CD4-positive, alpha-beta T cell (primary cell): Measurements from ENCODE around the gene ALAS1. TPM values are rescaled to one million over a fixed set of nuclear protein-coding genes. Genes with fewer than 3 reads are reported as not detected.

ENCODE experiments used
- ATAC-seq: fragments of 200-7000 bp; cut with Tn5 transposase; one replicate; pipeline ENCODE4 v1.10.0; 2022; ENCODE audit warnings: mild to moderate bottlenecking; ENCODE audit not compliant: poor library complexity
- CTCF ChIA-PET: fragments of 350-600 bp; sonication (Branson Sonifier 250); formaldehyde crosslinking; loops from one replicate; lab custom pipeline; 2021; ENCODE audit warnings: antibody characterized with exemption, inconsistent platforms; lab: Charles Lee
- POLR2A ChIA-PET: fragments of 350-600 bp; sonication (Branson Sonifier 250); formaldehyde crosslinking; loops from one replicate; lab custom pipeline; 2021; ENCODE audit warnings: antibody characterized with exemption, inconsistent platforms; lab: Charles Lee
- DNase-seq, 14 experiments: peaks; one replicate each; pipeline ENCODE4 v3.0.0-alpha.2; 2013 to 2020; ENCODE audit warnings: mixed read lengths in 2 of 14
- H3K27ac ChIP-seq, 2 donors: one replicate each; pipeline versions ENCODE4 v1.5.1 to v1.7.0; 2013; ENCODE audit warnings: low read length in 2 of 2, low read depth in 1 of 2, mild to moderate bottlenecking in 1 of 2
- H3K27me3 ChIP-seq, 2 experiments: 1 replicate in 1 of 2; 2 replicates in 1 of 2; pipeline versions ENCODE4 v1.6.1 to v1.7.0; 2013; ENCODE audit warnings: low read length in 2 of 2, control low read depth in 1 of 2, mild to moderate bottlenecking in 1 of 2, moderate library complexity in 1 of 2; ENCODE audit not compliant: insufficient read depth in 2 of 2, control insufficient read depth in 1 of 2
- H3K36me3 ChIP-seq: one replicate; pipeline ENCODE4 v1.6.1; 2013; ENCODE audit warnings: low read length, control low read depth; ENCODE audit not compliant: insufficient read depth
- H3K4me1 ChIP-seq: one replicate; pipeline ENCODE4 v1.6.1; 2013; ENCODE audit warnings: low read length, control low read depth; ENCODE audit not compliant: insufficient read depth
- H3K4me3 ChIP-seq: one replicate; pipeline ENCODE4 v1.5.1; 2013; ENCODE audit warnings: mild to moderate bottlenecking, low read length, moderate library complexity
- H3K9me3 ChIP-seq, 2 experiments: 1 replicate in 1 of 2; 2 replicates in 1 of 2; pipeline versions ENCODE4 v1.6.1 to v1.7.0; 2013; ENCODE audit warnings: low read length in 2 of 2, mild to moderate bottlenecking in 2 of 2, control low read depth in 1 of 2, moderate library complexity in 1 of 2; ENCODE audit not compliant: control insufficient read depth in 1 of 2, insufficient read depth in 1 of 2
- H3K27ac Mint-ChIP-seq: one replicate; pipeline ENCODE4 v1.8.0; 2020; ENCODE audit warnings: mixed read lengths
- H3K27me3 Mint-ChIP-seq: one replicate; pipeline ENCODE4 v1.8.0; 2021; ENCODE audit warnings: mixed read lengths
- H3K36me3 Mint-ChIP-seq: one replicate; pipeline ENCODE4 v1.8.0; 2021; ENCODE audit warnings: low read depth, mixed read lengths
- H3K4me1 Mint-ChIP-seq: one replicate; pipeline ENCODE4 v1.8.0; 2021; ENCODE audit warnings: low read depth, mixed read lengths
- H3K4me3 Mint-ChIP-seq: one replicate; pipeline ENCODE4 v1.8.0; 2020; ENCODE audit warnings: mild to moderate bottlenecking, mixed read lengths
- H3K9me3 Mint-ChIP-seq: one replicate; pipeline ENCODE4 v1.8.0; 2020; ENCODE audit warnings: mixed read lengths
- intact Hi-C, 2 experiments: fragments of 100-400 bp; cut with DNase I in 1 of 2; cut with micrococcal nuclease in 1 of 2; formaldehyde crosslinking; loops; one replicate each; pipeline versions ENCODE4 v1.15.1 to v1.9.0; 2023 to 2025; cut with DNase I, micrococcal nuclease
- total RNA-seq, 174 experiments: library from RNA in 2 of 174; stranded (reverse) in 2 of 174; gene quantifications; one replicate each; pipeline ENCODE4 v1.2.3 and lab custom pipeline; 2021 to 2026
- TF ChIP-seq, protein P1 (sequence below): fragments of 200-600 bp; IDR thresholded peaks from one replicate; pipeline ENCODE4 v1.8.0; 2022; ENCODE audit warnings: antibody characterized with exemption, mild to moderate bottlenecking

The ALAS1 gene
- total RNA-seq, 2 experiments from 2014 or later, result 6.0 to 7.0 TPM

DNA sequence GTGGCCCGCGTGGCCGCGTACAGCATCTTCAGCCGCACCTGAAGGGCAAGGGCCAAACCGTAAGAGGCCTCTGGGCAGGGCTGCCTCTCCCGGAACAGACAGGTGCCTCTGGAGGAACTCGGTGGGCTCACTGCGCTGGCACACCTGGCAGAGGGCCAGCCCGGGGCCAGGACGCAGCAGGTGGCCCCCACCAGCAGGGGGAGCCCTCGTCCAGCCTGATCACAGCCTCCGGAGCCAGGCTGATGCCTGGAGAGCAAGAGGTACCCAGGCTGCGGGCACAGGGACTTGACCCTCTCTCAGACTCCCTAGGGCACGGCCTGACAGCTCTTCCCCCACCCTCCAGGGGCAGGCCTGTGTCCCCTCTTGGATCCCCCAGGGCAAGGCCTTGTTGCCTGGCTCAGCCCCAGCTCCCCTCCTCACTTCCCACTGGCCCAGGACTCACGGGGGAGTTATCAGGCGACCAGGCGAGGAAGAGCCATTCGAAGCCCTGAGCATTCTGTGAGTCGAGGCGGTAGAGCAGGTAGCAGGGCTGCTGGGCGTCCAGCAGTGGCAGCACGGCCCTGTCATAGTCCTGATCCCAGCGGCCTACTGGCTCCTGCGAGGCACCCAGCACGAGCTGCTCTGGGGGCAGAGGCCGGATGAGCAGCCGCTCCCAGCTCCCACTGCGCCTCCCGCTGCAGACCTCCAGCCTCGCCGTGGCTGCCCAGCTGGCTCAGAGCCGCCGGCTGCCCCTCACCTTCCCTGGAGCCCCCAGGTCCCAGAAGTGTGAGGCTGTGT lies 33.7 kb downstream of the ALAS1 start:
- H3K27ac ChIP-seq, result peak overlapping the region in 1 of 2 donors; percentile 43
- peaks cover 75% of the 10 kb centered on the region for H3K36me3 ChIP-seq
- no peaks in the 10 kb centered on the region for H3K9me3 ChIP-seq
- intact Hi-C loops, result loop anchor here in 1 of 2 experiments (1.0 kb wide), 1 partner anchor 108 kb away; no protein-coding TSS in a partner anchor
- H3K4me3 ChIP-seq, result no peak overlapping the region
- peaks cover 73% of the 10 kb centered on the region for H3K4me1 ChIP-seq
- DNase-seq (peak; percentile 70 to 94 (median 88)), ATAC-seq (peak; percentile 75)
- peak overlapping the region; percentile 72 for H3K27ac Mint-ChIP-seq
- H3K36me3 Mint-ChIP-seq, result peaks cover 84% of the 10 kb centered on the region
- ChIA-PET POLR2A (interaction anchor here (0.9 to 3.6 kb wide), 9 partner anchors 9 to 107 kb away, joined by 3 to 19 read pairs (median 7); partner anchors contain the start of gene WDR82), CTCF (interaction anchor here (0.8 to 4.9 kb wide), 13 partner anchors 9 to 107 kb away, joined by 3 to 62 read pairs (median 7); partner anchors contain the start of genes GLYCTK, PPM1M and WDR82)
- H3K27me3 Mint-ChIP-seq, result no peaks in the 10 kb centered on the region
- H3K9me3 Mint-ChIP-seq, result no peaks in the 10 kb centered on the region
- TF ChIP-seq, protein P1, sequence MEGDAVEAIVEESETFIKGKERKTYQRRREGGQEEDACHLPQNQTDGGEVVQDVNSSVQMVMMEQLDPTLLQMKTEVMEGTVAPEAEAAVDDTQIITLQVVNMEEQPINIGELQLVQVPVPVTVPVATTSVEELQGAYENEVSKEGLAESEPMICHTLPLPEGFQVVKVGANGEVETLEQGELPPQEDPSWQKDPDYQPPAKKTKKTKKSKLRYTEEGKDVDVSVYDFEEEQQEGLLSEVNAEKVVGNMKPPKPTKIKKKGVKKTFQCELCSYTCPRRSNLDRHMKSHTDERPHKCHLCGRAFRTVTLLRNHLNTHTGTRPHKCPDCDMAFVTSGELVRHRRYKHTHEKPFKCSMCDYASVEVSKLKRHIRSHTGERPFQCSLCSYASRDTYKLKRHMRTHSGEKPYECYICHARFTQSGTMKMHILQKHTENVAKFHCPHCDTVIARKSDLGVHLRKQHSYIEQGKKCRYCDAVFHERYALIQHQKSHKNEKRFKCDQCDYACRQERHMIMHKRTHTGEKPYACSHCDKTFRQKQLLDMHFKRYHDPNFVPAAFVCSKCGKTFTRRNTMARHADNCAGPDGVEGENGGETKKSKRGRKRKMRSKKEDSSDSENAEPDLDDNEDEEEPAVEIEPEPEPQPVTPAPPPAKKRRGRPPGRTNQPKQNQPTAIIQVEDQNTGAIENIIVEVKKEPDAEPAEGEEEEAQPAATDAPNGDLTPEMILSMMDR, result peak; percentile 67
- peaks cover 56% of the 10 kb centered on the region for H3K4me1 Mint-ChIP-seq
- peak overlapping the region; percentile 30 for H3K4me3 Mint-ChIP-seq
- H3K27me3 ChIP-seq, result no peaks in the 10 kb centered on the region

DNA sequence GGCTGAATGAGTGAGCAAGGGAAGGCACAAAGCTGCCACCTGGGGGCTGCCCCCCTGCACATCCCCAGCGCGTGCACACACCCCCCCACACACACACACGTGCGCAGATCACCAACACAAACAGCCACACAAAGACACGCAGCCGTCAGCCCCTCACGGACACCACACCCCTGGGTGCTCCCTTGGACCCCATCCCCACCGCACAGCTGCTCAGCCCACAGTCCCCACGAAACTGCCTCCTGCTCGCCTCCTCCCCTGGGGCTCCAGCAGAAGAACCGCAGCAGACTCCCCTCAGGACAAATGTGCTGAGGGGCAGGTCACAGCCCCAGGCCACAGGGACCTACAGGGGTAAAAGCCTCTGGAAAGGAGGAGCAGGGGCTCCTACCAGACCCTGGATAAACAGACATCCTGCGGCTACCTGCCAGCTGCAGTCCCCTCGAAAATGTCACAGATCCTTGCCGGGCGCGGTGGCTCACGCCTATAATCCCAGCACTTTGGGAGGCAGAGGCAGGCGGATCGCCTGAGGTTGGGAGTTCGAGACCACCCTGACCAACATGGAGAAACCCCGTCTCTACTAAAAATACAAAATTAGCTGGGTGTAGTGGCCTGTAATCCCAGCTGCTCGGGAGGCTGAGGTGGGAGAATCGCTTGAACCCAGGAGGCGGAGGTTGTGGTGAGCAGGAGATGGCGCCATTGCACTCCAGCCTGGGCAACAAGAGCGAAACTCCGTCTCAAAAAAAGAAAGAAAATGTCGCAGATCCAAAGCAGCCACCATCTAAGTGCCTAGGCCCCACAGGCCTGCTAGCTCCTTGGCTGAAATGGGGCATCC lies 34.5 kb downstream of the ALAS1 start:
- Histone ChIP-seq H3K27me3 (no peaks in the 10 kb centered on the region), H3K4me1 (peaks cover 74% of the 10 kb centered on the region), H3K36me3 (peaks cover 75% of the 10 kb centered on the region), H3K4me3 (no peak overlapping the region), H3K9me3 (no peaks in the 10 kb centered on the region), H3K27ac (peak overlapping the region in 1 of 2 donors; percentile 16)
- DNase-seq, result peak in 7 of 14 experiments; percentile 27 to 72 (median 48)
- H3K36me3 Mint-ChIP-seq, result peaks cover 81% of the 10 kb centered on the region
- ChIA-PET CTCF (interaction anchor here (0.8 to 4.9 kb wide), 11 partner anchors 8 to 106 kb away, joined by 3 to 62 read pairs (median 8); partner anchors contain the start of gene WDR82), POLR2A (interaction anchor here (1.5 to 3.6 kb wide), 7 partner anchors 10 to 107 kb away, joined by 3 to 19 read pairs (median 7); partner anchors contain the start of gene WDR82)
- peak; percentile 43 for ATAC-seq
- peaks cover 56% of the 10 kb centered on the region for H3K4me1 Mint-ChIP-seq
- TF ChIP-seq, protein P1, result peak; percentile 36
- intact Hi-C loops, result loop anchor here in 1 of 2 experiments (1.0 kb wide), 1 partner anchor 107 kb away; no protein-coding TSS in a partner anchor
- H3K27me3 Mint-ChIP-seq, result no peaks in the 10 kb centered on the region
- peak overlapping the region; percentile 63 for H3K27ac Mint-ChIP-seq
- H3K9me3 Mint-ChIP-seq, result no peaks in the 10 kb centered on the region
- peak overlapping the region; percentile 15 for H3K4me3 Mint-ChIP-seq

DNA sequence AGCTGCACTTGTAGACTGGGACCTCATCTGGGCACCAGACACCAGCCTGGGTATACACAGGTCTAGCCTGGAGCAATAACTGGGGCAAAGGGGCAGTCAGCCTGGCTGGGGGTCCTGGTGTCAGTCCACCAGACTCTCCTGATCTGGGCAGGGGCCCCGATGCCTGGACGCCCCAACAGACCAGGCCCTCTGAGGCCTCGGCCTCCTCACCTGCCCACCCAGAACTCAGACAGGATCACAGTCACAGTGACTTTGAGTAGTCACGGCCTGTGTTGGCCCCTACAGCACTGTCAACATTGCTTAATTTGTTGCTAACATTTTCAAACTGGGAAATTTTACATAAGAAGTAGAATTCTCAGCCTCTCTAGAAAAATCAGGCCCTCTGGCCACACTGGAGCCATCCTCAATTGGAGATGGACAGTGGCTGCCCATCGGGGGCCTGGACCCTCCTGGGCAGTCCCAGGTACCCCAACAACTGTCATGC lies 35.2 kb downstream of the ALAS1 start:
- ATAC-seq (no peak), DNase-seq (no peak)
- H3K27me3 Mint-ChIP-seq, result no peaks in the 10 kb centered on the region
- no peaks in the 10 kb centered on the region for H3K9me3 ChIP-seq
- H3K27ac Mint-ChIP-seq, result peak overlapping the region; percentile 63
- peak overlapping the region; percentile 38 for H3K4me3 Mint-ChIP-seq
- intact Hi-C loops, result loop anchor here in 1 of 2 experiments (1.0 kb wide), 1 partner anchor 106 kb away; no protein-coding TSS in a partner anchor
- peak overlapping the region in 1 of 2 donors; percentile 16 for H3K27ac ChIP-seq
- CTCF ChIA-PET, result interaction anchor here (1.1 to 4.9 kb wide), 8 partner anchors 10 to 106 kb away, joined by 3 to 62 read pairs (median 12); partner anchors contain the start of gene WDR82
- H3K36me3 Mint-ChIP-seq, result peaks cover 76% of the 10 kb centered on the region
- H3K9me3 Mint-ChIP-seq, result no peaks in the 10 kb centered on the region
- no peaks in the 10 kb centered on the region for H3K27me3 ChIP-seq
- H3K4me1 Mint-ChIP-seq, result peaks cover 63% of the 10 kb centered on the region
- H3K4me3 ChIP-seq, result no peak overlapping the region
- TF ChIP-seq, protein P1, result no peak
- POLR2A ChIA-PET, result interaction anchor here (1.7 to 3.6 kb wide), 3 partner anchors 20 to 106 kb away, joined by 6 to 19 read pairs (median 9); partner anchors contain the start of gene WDR82
- peaks cover 76% of the 10 kb centered on the region for H3K4me1 ChIP-seq
- H3K36me3 ChIP-seq, result peaks cover 69% of the 10 kb centered on the region
